Measurements from ENCODE around the gene NUDT14. TPM values are rescaled to one million over a fixed set of nuclear protein-coding genes. Genes with fewer than 3 reads are reported as not detected.

The NUDT14 gene
- polyA plus RNA-seq, 1 experiment, result 10.9 TPM

- POLR2A ChIA-PET, result no interaction called here
- DNase-seq (ENCODE audit: low read depth), result no peak
- no peak for TF ChIP-seq CTCF (IDR thresholded peaks at IDR 0.05; ENCODE audit: insufficient read depth, low read depth, low read length)
Observed at GRCh38 chr14:105208738-105209075, 27.6 kb upstream of the NUDT14 start.

GRCh38 chr14:105207996-105208737 lies 27.1 kb upstream of the NUDT14 start:
- ChIA-PET CTCF (no interaction called here), POLR2A (no interaction called here)
- H3K36me3 ChIP-seq (ENCODE audit: control insufficient read depth, insufficient read depth, low read length), result peaks cover 9% of the 10 kb centered on the region
- no peak overlapping the region for H3K4me3 ChIP-seq (ENCODE audit: low read depth, low read length)
- no peak for DNase-seq (ENCODE audit: low read depth)
- TF ChIP-seq CTCF (IDR thresholded peaks at IDR 0.05; ENCODE audit: insufficient read depth, low read depth, low read length), result no peak
- no peaks in the 10 kb centered on the region for H3K27me3 ChIP-seq (ENCODE audit: control insufficient read depth, insufficient read depth, low read length)

More at GRCh38 chr14:105208738-105209075, 27.6 kb upstream of the NUDT14 start:
- H3K36me3 ChIP-seq (ENCODE audit: control insufficient read depth, insufficient read depth, low read length), result peaks cover 9% of the 10 kb centered on the region
- H3K4me3 ChIP-seq (ENCODE audit: low read depth, low read length), result no peak overlapping the region
- no peaks in the 10 kb centered on the region for H3K27me3 ChIP-seq (ENCODE audit: control insufficient read depth, insufficient read depth, low read length)
- CTCF ChIA-PET, result no interaction called here

- CTCF ChIA-PET, result interaction anchor here (0.9 to 1.1 kb wide), 2 partner anchors 52 to 145 kb away, joined by 3 read pairs; no protein-coding TSS in a partner anchor
- TF ChIP-seq CTCF (IDR thresholded peaks at IDR 0.05; ENCODE audit: insufficient read depth, low read depth, low read length), result 0 out of 2 replicates have a peak, but pooled peaks have one; percentile 2
Observed at GRCh38 chr14:105207460-105207901, 26.4 kb upstream of the NUDT14 start.

GRCh38 chr14:105206873-105207272 lies 25.8 kb upstream of the NUDT14 start:
- DNase-seq (ENCODE audit: low read depth), result no peak
- no peak overlapping the region for H3K4me3 ChIP-seq (ENCODE audit: low read depth, low read length)
- CTCF ChIA-PET, result interaction anchor here (0.9 to 1.1 kb wide), 2 partner anchors 53 to 145 kb away, joined by 3 read pairs; no protein-coding TSS in a partner anchor
- POLR2A ChIA-PET, result no interaction called here
- no peak for TF ChIP-seq CTCF (IDR thresholded peaks at IDR 0.05; ENCODE audit: insufficient read depth, low read depth, low read length)
- H3K36me3 ChIP-seq (ENCODE audit: control insufficient read depth, insufficient read depth, low read length), result peaks cover 8% of the 10 kb centered on the region
- H3K27me3 ChIP-seq (ENCODE audit: control insufficient read depth, insufficient read depth, low read length), result no peaks in the 10 kb centered on the region

More at GRCh38 chr14:105207460-105207901, 26.4 kb upstream of the NUDT14 start:
- DNase-seq (ENCODE audit: low read depth), result no peak
- no peak overlapping the region for H3K4me3 ChIP-seq (ENCODE audit: low read depth, low read length)
- no peaks in the 10 kb centered on the region for H3K27me3 ChIP-seq (ENCODE audit: control insufficient read depth, insufficient read depth, low read length)
- POLR2A ChIA-PET, result no interaction called here
- peaks cover 9% of the 10 kb centered on the region for H3K36me3 ChIP-seq (ENCODE audit: control insufficient read depth, insufficient read depth, low read length)

GRCh38 chr14:105205673-105206208 lies 24.6 kb upstream of the NUDT14 start:
- no peak for TF ChIP-seq CTCF (IDR thresholded peaks at IDR 0.05; ENCODE audit: insufficient read depth, low read depth, low read length)
- Histone ChIP-seq H3K36me3 (ENCODE audit: control insufficient read depth, insufficient read depth, low read length) (peaks cover 6% of the 10 kb centered on the region), H3K27me3 (ENCODE audit: control insufficient read depth, insufficient read depth, low read length) (no peaks in the 10 kb centered on the region), H3K4me3 (ENCODE audit: low read depth, low read length) (no peak overlapping the region)
- DNase-seq (ENCODE audit: low read depth), result no peak
- CTCF ChIA-PET, result no interaction called here
- POLR2A ChIA-PET, result no interaction called here

All from BJ (cell line).